K562 (cell line): ENCODE data around the gene SOX21.

ENCODE experiments used
- CTBP1 ChIP-seq: fragments of 450-650 bp; IDR thresholded peaks from 2 replicates; pipeline ENCODE4 v1.6.1; 2016; ENCODE audit warnings: borderline replicate concordance
- CTCF ChIP-seq, 3 experiments: IDR thresholded peaks in 2 of 3; conservative IDR thresholded peaks in 1 of 3; 2 replicates each; pipeline ENCODE4 v1.5.1; 2011 to 2012; ENCODE audit warnings: low read length in 3 of 3, mild to moderate bottlenecking in 3 of 3, control low read depth in 2 of 3, improper control_type of control experiment in 1 of 3, inconsistent platforms in 1 of 3, low read depth in 1 of 3, mixed read lengths in 1 of 3, moderate library complexity in 1 of 3; ENCODE audit not compliant: insufficient read depth in 2 of 3
- ETS2 ChIP-seq: IDR thresholded peaks from 2 replicates; pipeline ENCODE4 v1.6.1; 2016; ENCODE audit warnings: borderline replicate concordance, missing genetic modification characterization, mild to moderate bottlenecking, moderate library complexity, missing compliant biosample characterization; ENCODE audit not compliant: poor library complexity, severe bottlenecking
- HNRNPLL ChIP-seq: fragments of 200-400 bp; formaldehyde crosslinking; IDR thresholded peaks from 2 replicates; pipeline ENCODE4 v1.6.1; 2017; ENCODE audit warnings: low read length, low read depth, mild to moderate bottlenecking; ENCODE audit not compliant: poor library complexity, severe bottlenecking
- MEF2D ChIP-seq: conservative IDR thresholded peaks from 2 replicates; pipeline ENCODE4 v1.6.1; 2016; ENCODE audit warnings: low read depth, missing genetic modification characterization, missing compliant biosample characterization
- NFRKB ChIP-seq: fragments of 450-650 bp; IDR thresholded peaks from 2 replicates; pipeline ENCODE4 v1.6.1; 2016; ENCODE audit warnings: low read depth
- POLR2A ChIP-seq: fragments of 450-650 bp; conservative IDR thresholded peaks from 2 replicates; pipeline ENCODE4 v1.6.1; 2016
- USF2 ChIP-seq: sonication (generic); formaldehyde crosslinking; IDR thresholded peaks from 2 replicates; pipeline ENCODE4 v1.5.0; 2020; ENCODE audit warnings: missing genetic modification reagents

- no peak for TF ChIP-seq POLR2A
- TF ChIP-seq NFRKB: no peak
- TF ChIP-seq HNRNPLL: no peak
- no peak for TF ChIP-seq USF2 (CRISPR knock-in tag)
- no peak for TF ChIP-seq CTBP1
- TF ChIP-seq ETS2: no peak
- TF ChIP-seq MEF2D (tag): no peak
- no peak for TF ChIP-seq CTCF (IDR thresholded peaks at IDR 0.05 in 2 of 3, conservative IDR thresholded peaks at IDR 0.05 in 1 of 3; ENCODE audit: insufficient read depth in 2 of 3, low read depth in 1 of 3, low read length in 3 of 3)
Observed at GRCh38 chr13:94713561-94714182, 1.3 kb upstream of the SOX21 start.
